ENCODE results near the gene LOX.

The LOX gene

DNA sequence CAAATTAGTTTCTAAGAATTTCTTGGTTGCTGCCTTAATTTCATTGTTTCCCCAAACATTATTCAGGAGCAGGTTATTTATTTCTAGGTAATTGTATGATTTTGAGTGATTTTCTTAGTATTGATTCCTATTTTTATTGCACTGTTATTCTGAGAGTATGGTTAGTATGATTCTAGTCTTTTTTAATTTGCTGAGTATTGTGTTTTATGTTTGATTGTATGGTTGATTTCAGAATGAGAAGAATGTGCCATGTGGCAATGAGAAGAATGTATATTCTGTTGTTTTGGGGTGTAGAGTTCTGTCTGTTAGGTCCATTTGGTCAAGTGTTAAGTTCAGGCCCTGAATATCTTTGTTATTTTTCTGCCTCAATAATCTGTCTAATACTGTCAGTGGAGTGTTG is 27.1 kb downstream of the LOX start:
- DNase-seq, result no peak

DNA sequence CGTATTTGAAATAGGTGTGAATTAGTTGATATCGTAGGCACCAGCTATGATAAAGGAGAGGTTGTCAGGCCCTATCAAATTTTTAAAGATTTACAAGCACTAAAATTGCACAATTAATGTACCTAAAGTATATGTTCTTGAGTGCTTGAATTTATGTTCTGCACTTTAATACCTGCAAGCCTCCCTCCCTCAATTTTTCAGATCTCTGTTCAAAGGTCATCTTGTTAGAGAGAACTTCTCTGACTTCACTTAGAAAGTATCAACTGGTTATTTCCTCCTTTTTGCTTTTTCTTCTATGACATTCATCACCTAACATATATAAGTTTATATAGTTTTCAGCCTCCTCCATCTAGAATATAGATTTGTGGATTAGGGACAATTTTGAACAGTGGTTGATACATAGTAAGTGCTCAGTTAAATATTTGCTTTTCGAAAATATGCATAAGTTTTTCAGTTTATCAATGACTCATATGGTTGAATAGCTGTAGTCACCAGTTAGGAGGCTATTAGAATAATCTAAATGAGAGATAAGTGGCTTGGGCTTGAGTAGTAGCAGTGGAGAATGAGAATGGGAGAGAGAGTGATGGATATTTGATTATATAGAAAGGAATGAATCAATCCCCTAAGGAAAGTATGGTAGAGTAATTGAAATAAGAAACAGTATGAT is 37.3 kb downstream of the LOX start:
- no peak for DNase-seq

DNA sequence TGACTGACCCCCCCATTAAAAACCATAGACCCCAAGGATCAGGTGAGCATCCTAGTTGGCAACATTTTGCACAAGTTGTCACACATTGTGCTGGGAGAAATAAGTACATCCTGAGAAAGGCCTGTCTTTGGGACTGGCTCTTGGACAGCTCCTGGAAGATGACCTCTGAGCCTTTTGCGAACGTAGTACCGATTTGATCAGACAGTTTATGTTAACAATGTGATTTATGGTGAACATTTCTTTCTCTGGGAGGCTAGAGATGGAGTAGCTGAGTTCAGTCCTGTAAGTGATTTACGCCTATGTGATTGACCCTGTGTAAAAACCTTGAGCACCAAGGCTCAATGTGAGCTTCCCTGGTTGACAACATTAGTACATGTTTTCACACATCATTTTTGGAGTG is 41.7 kb downstream of the LOX start:
- no peak for DNase-seq

DNA sequence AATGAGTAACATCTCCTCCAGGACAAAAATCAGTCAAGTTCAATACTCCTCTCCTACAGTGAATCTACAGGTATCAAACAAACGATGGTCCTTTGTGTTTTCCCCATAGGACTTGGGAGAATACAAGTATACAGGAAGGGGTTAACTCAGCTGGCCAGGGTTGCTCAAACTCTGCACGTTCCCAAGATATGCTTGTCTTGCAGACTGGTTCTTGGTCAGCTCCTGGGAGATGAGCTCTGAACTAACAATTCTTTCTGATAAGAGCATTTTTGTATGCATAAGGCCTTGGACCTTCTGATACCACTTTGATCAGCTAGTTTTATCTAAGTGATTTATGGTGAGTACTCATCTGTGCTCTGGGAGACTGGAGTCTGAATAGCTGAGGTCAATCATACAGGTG is 42.1 kb downstream of the LOX start:
- DNase-seq, result no peak

DNA sequence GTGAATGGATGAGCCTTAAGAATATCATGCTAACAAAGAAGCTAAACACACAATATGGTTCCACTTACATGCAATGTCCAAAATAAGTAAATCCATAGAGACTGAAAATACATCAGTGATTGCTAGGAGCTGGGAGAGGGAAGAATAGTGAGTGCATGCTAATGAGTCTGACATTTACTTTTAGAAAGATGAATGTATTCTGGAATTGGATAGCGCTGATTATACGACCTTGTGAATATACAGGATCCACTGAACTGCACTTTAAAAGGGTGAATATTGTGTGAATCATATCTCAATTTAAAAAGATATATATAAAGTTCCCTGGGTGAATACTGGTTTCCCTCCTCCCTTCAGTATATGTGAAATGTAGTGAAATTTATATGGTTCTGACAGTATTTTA is 46.2 kb downstream of the LOX start:
- no peak for DNase-seq

DNA sequence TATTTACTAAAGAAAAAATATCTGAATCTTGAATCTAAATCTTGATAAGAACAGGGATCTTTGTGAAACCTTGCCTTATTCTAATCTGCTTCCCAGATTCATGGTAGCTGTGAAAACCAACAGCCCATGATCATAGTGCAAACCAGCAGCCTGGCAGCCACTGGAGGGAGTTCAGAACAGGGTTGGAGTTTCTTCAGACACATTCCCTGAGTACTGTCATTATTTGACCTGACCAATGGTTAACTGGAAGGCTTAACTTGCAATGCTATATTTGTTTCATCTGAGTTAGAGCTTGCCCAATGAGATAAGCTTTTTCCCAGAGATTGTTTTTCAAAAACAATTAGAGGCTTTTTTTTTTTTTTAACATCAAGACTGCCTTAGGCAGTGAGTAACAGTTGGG is 47.8 kb downstream of the LOX start:
- no peak for DNase-seq

GRCh38 chr5:122029818-122030217 is 48.2 kb downstream of the LOX start:
- DNase-seq, result no peak

DNA sequence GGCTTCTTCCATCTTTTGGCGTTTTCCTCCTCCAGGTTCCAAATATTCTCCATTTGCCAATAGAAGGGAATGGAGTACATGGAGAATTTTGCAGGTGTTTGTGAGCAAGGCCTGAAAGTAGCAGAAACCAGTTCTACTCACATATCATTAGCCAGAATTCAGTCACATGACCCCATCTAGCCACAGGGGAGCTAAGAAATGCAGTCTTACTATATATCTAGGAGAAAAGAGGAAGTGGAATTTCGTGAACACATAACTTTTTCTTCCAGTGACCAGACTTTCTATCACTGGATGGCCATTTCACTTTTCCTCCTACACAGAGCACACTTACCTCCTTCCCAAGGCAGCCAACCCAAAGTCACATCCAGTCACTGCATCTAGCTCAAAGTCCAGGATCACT is 55.1 kb downstream of the LOX start:
- DNase-seq, result no peak

DNA sequence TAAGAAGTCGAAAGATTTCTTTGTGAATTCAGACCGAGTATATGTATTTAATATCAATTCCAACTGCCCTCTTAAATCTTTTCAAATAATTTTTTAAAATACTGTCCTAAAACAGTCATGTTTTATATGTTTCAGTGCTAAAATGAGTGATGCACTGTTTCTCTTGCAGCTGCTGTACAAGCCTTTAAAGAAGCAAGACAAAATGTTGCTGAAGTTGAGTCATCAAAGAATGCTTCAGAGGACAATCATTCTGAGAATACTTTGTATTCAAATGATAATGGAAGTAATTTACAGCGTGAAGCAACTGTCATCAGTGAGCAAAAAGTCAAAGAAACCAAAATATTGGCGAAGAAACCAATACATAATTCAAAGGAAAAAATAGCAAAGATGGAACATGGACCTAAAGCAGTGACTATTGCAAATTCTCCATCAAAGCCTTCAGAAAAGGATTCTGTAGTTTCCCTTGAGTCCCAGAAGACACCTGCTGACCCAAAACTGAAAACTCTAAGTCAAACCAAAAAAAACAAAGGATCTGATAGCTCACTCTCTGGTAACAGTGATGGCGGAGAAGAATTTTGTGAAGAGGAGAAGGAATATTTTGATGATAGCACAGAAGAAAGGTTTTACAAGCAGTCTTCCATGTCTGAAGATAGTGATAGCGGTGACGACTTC is 58.0 kb downstream of the LOX start:
- DNase-seq, result no peak

DNA sequence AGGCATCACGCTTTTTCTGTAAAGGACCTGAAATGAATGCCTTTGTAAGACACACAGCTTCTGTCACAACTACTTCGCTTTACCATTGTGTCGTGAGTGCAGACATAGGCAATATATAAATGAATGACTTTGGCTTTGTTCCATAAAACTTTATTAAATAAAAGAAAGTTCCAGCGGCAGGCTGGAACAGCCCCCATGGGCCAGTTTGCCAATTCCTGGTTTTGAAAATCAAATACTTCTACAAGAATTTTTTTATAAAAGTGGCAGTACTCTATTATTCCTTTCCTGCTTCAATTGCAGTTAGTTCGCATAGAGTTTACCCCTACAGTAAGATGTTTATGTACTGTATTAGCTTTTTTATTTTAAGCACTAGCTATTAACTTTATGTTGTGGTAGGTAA is 62.6 kb downstream of the LOX start:
- no peak for DNase-seq

- DNase-seq, result no peak
Measured at GRCh38 chr5:122014236-122014935, 63.7 kb downstream of the LOX start.
